ENCODE results near the gene CRBN. TPM values are rescaled to one million over a fixed set of nuclear protein-coding genes. Genes with fewer than 3 reads are reported as not detected.

Gene CRBN
- total RNA-seq, 1 donor from 2014 or later, result 42.6 TPM

- no peaks in the 10 kb centered on the region for H3K9me3 Mint-ChIP-seq (ENCODE audit: unreplicated experiment)
- H3K36me3 Mint-ChIP-seq (ENCODE audit: unreplicated experiment), result peaks cover 11% of the 10 kb centered on the region
- no peaks in the 10 kb centered on the region for H3K27me3 Mint-ChIP-seq (ENCODE audit: unreplicated experiment)
- no peak for TF ChIP-seq CTCF (IDR thresholded peaks at IDR 0.05)
- peak overlapping the region; percentile 96 for H3K27ac Mint-ChIP-seq (ENCODE audit: unreplicated experiment)
- peak overlapping the region; percentile 90 for H3K4me3 Mint-ChIP-seq (ENCODE audit: unreplicated experiment)
- peaks cover 28% of the 10 kb centered on the region for H3K4me1 Mint-ChIP-seq (ENCODE audit: unreplicated experiment)
- no peak for DNase-seq (ENCODE audit: extremely low spot score, unreplicated experiment)
These were observed 52.0 kb downstream of the CRBN start for GRCh38 chr3:3127432-3128010.

GRCh38 chr3:3126477-3127431, 52.7 kb downstream of the CRBN start, which contains the start of gene TRNT1:
TSS of gene TRNT1 (plus strand) at chr3:3126940. CDS start at chr3:3129041, 2,101 bp downstream.
- Mint-ChIP-seq H3K27me3 (ENCODE audit: unreplicated experiment) (peaks cover 3% of the 10 kb centered on the region), H3K9me3 (ENCODE audit: unreplicated experiment) (no peaks in the 10 kb centered on the region), H3K36me3 (ENCODE audit: unreplicated experiment) (peaks cover 11% of the 10 kb centered on the region), H3K4me1 (ENCODE audit: unreplicated experiment) (peaks cover 28% of the 10 kb centered on the region), H3K27ac (ENCODE audit: unreplicated experiment) (peak within 1 kb of the TSS; percentile 96), H3K4me3 (ENCODE audit: unreplicated experiment) (peak within 1 kb of the TSS; percentile 90)
- no peak for TF ChIP-seq CTCF (IDR thresholded peaks at IDR 0.05)
- peak; percentile 98 for DNase-seq (ENCODE audit: extremely low spot score, unreplicated experiment)

- no peak for DNase-seq (ENCODE audit: extremely low spot score, unreplicated experiment)
- H3K27ac Mint-ChIP-seq (ENCODE audit: unreplicated experiment), result peak overlapping the region; percentile 96
- no peaks in the 10 kb centered on the region for H3K9me3 Mint-ChIP-seq (ENCODE audit: unreplicated experiment)
- H3K4me3 Mint-ChIP-seq (ENCODE audit: unreplicated experiment), result peak overlapping the region; percentile 90
- H3K36me3 Mint-ChIP-seq (ENCODE audit: unreplicated experiment), result peaks cover 7% of the 10 kb centered on the region
- TF ChIP-seq CTCF (IDR thresholded peaks at IDR 0.05), result no peak
- H3K4me1 Mint-ChIP-seq (ENCODE audit: unreplicated experiment), result peaks cover 28% of the 10 kb centered on the region
- peaks cover 3% of the 10 kb centered on the region for H3K27me3 Mint-ChIP-seq (ENCODE audit: unreplicated experiment)
These were observed 53.5 kb downstream of the CRBN start for GRCh38 chr3:3125977-3126376.

GRCh38 chr3:3119393-3119851, 60.1 kb downstream of the CRBN start:
- Mint-ChIP-seq H3K36me3 (ENCODE audit: unreplicated experiment) (no peaks in the 10 kb centered on the region), H3K27me3 (ENCODE audit: unreplicated experiment) (peaks cover 26% of the 10 kb centered on the region), H3K4me3 (ENCODE audit: unreplicated experiment) (no peak overlapping the region), H3K27ac (ENCODE audit: unreplicated experiment) (no peak overlapping the region), H3K4me1 (ENCODE audit: unreplicated experiment) (no peaks in the 10 kb centered on the region), H3K9me3 (ENCODE audit: unreplicated experiment) (no peaks in the 10 kb centered on the region)
- no peak for TF ChIP-seq CTCF (IDR thresholded peaks at IDR 0.05)
- no peak for DNase-seq (ENCODE audit: extremely low spot score, unreplicated experiment)

GRCh38 chr3:3117651-3118050, 61.8 kb downstream of the CRBN start:
- no peaks in the 10 kb centered on the region for H3K4me1 Mint-ChIP-seq (ENCODE audit: unreplicated experiment)
- no peak for TF ChIP-seq CTCF (IDR thresholded peaks at IDR 0.05)

More at GRCh38 chr3:3117651-3118050, 61.8 kb downstream of the CRBN start:
- Mint-ChIP-seq H3K27me3 (ENCODE audit: unreplicated experiment) (peaks cover 26% of the 10 kb centered on the region), H3K27ac (ENCODE audit: unreplicated experiment) (no peak overlapping the region), H3K4me3 (ENCODE audit: unreplicated experiment) (no peak overlapping the region), H3K36me3 (ENCODE audit: unreplicated experiment) (no peaks in the 10 kb centered on the region), H3K9me3 (ENCODE audit: unreplicated experiment) (no peaks in the 10 kb centered on the region)
- no peak for DNase-seq (ENCODE audit: extremely low spot score, unreplicated experiment)
